OCI-LY7 (cell line): Measurements from ENCODE around the gene ACOX1. TPM values are rescaled to one million over a fixed set of nuclear protein-coding genes. Genes with fewer than 3 reads are reported as not detected.

Experiments used
- BruUV-seq: library from RNA; stranded (reverse); fragments of 400-500 nt; replicated peaks from 2 replicates; lab custom pipeline; 2021; lab: Mats Ljungman, UMichigan
- CTCF ChIA-PET: fragments of 300-600 bp; sonication (Branson Sonifier 250); formaldehyde crosslinking; loops from one replicate; lab custom pipeline; 2022; ENCODE audit warnings: antibody characterized with exemption; ENCODE audit not compliant: unreplicated experiment; lab: Charles Lee
- POLR2A ChIA-PET: fragments of 300-600 bp; sonication (Branson Sonifier 250); formaldehyde crosslinking; loops from one replicate; lab custom pipeline; 2022; ENCODE audit warnings: antibody characterized with exemption; lab: Charles Lee
- DNase-seq: peaks from one replicate; pipeline ENCODE4 v3.0.0-alpha.2; 2015; ENCODE audit warnings: low spot score
- H2AFZ ChIP-seq: fragments of 200-600 bp; sonication (generic), shearing (Covaris generic); 2 replicates; pipeline ENCODE4 v1.6.1; 2014; ENCODE audit warnings: mild to moderate bottlenecking, antibody characterized with exemption, low read length, moderate library complexity
- H3K27ac ChIP-seq: fragments of 200-600 bp; sonication (generic); 2 replicates; pipeline ENCODE4 v1.5.1; 2014; ENCODE audit warnings: mixed run types, low read depth, mild to moderate bottlenecking, moderate library complexity, low read length, inconsistent platforms; ENCODE audit not compliant: poor library complexity, severe bottlenecking
- H3K36me3 ChIP-seq: fragments of 200-600 bp; sonication (generic); 2 replicates; pipeline ENCODE4 v1.6.1; 2014; ENCODE audit warnings: mild to moderate bottlenecking, antibody characterized with exemption, low read length, moderate library complexity, mixed read lengths; ENCODE audit not compliant: insufficient read depth
- H3K4me1 ChIP-seq: fragments of 200-600 bp; sonication (generic); 2 replicates; pipeline ENCODE4 v1.5.1; 2014; ENCODE audit warnings: mild to moderate bottlenecking, low read length; ENCODE audit not compliant: insufficient read depth, poor library complexity, severe bottlenecking
- H3K4me2 ChIP-seq: fragments of 200-600 bp; sonication (generic); 2 replicates; pipeline ENCODE4 v1.6.1; 2014; ENCODE audit warnings: mild to moderate bottlenecking, low read length
- H3K4me3 ChIP-seq: fragments of 200-600 bp; sonication (generic); 2 replicates; pipeline ENCODE4 v1.5.1; 2014; ENCODE audit warnings: mild to moderate bottlenecking, low read depth, low read length; ENCODE audit not compliant: poor library complexity, severe bottlenecking
- H3K79me2 ChIP-seq: fragments of 200-600 bp; sonication (generic); 2 replicates; pipeline ENCODE4 v1.6.1; 2016; ENCODE audit warnings: low read depth, mild to moderate bottlenecking, low read length, moderate library complexity, mixed read lengths; ENCODE audit not compliant: insufficient read depth
- H3K9me2 ChIP-seq: fragments of 200-600 bp; sonication (generic); 2 replicates; pipeline ENCODE4 v1.6.1; 2016; ENCODE audit warnings: mild to moderate bottlenecking, low read length, mixed read lengths; ENCODE audit not compliant: insufficient read depth
- H3K9me3 ChIP-seq: fragments of 200-600 bp; sonication (generic); 2 replicates; pipeline ENCODE4 v1.6.1; 2014; ENCODE audit warnings: mild to moderate bottlenecking, mixed run types, low read length, mixed read lengths
- H4K20me1 ChIP-seq: fragments of 200-600 bp; sonication (generic); 2 replicates; pipeline ENCODE4 v1.6.1; 2014; ENCODE audit warnings: mild to moderate bottlenecking, antibody characterized with exemption, low read length, moderate library complexity, mixed read lengths; ENCODE audit not compliant: insufficient read depth
- EZH2phosphoT487 ChIP-seq: fragments of 200-600 bp; sonication (generic); IDR thresholded peaks from 2 replicates; pipeline ENCODE4 v1.6.1; 2018; ENCODE audit warnings: low read depth, borderline replicate concordance, mild to moderate bottlenecking, mixed run types, antibody characterized with exemption, low read length, moderate library complexity, mixed read lengths
- intact Hi-C: fragments of 100-400 bp; cut with micrococcal nuclease; formaldehyde crosslinking; loops from one replicate; pipeline ENCODE4 v1.10.0; 2022; ENCODE audit not compliant: unreplicated experiment
- total RNA-seq, 2 experiments: library from RNA; depleted of rRNA in 1 of 2; stranded (reverse); fragments of >200 nt in 1 of 2; shearing (Covaris generic) in 1 of 2; gene quantifications; 2 replicates each; pipeline ENCODE4 v1.2.3, GENCODE V29; 2014 to 2022
- TF ChIP-seq, protein P1 (sequence below): fragments of 200-600 bp; sonication (generic); conservative IDR thresholded peaks from 2 replicates; pipeline ENCODE4 v1.5.1; 2014; ENCODE audit warnings: mild to moderate bottlenecking, antibody characterized with exemption, low read length, moderate library complexity, mixed read lengths

Gene ACOX1
- total RNA-seq, 2 experiments from 2014 or later: 22.6 to 34.6 TPM

DNA sequence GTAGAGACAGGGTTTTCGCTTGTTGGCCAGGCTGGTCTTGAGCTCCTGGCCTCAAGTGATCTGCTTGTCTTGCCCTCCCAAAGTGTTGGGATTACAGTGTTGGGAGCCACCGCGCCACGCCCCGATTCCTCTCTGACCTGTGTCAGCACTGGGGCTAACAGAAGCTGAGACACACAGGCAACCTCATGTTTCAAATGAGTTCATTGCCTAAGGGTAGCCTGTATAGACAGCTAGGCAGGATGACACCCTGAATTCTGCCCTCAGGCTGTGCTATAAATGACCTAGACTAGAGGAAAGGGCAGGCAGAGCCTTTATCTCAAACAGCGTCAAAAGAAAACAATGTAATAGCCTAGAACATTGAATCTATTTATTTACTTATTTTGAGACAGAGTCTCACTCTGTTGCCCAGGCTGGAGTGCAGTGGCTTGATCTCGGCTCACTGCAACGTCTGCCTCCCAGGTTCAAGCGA, 19.4 kb upstream of the ACOX1 start:
- no peak for DNase-seq
- peaks cover 16% of the 10 kb centered on the region for H3K36me3 ChIP-seq
- no peaks in the 10 kb centered on the region for H4K20me1 ChIP-seq
- no peak overlapping the region for H3K4me2 ChIP-seq
- H3K27ac ChIP-seq: no peak overlapping the region
- intact Hi-C loops: no loop called here
- no peaks in the 10 kb centered on the region for H3K9me3 ChIP-seq
- peaks cover 19% of the 10 kb centered on the region for H3K4me1 ChIP-seq
- ChIA-PET CTCF (interaction anchor here (0.6 to 1.4 kb wide), 4 partner anchors 17 to 365 kb away, joined by 3 to 4 read pairs (median 3); partner anchors contain the start of gene SMIM5), POLR2A (interaction anchor here (0.5 to 1.5 kb wide), 3 partner anchors 21 to 455 kb away, joined by 3 to 7 read pairs (median 3); no protein-coding TSS in a partner anchor)
- H3K9me2 ChIP-seq: no peaks in the 10 kb centered on the region
- TF ChIP-seq EZH2phosphoT487: no peak
- TF ChIP-seq, protein P1, sequence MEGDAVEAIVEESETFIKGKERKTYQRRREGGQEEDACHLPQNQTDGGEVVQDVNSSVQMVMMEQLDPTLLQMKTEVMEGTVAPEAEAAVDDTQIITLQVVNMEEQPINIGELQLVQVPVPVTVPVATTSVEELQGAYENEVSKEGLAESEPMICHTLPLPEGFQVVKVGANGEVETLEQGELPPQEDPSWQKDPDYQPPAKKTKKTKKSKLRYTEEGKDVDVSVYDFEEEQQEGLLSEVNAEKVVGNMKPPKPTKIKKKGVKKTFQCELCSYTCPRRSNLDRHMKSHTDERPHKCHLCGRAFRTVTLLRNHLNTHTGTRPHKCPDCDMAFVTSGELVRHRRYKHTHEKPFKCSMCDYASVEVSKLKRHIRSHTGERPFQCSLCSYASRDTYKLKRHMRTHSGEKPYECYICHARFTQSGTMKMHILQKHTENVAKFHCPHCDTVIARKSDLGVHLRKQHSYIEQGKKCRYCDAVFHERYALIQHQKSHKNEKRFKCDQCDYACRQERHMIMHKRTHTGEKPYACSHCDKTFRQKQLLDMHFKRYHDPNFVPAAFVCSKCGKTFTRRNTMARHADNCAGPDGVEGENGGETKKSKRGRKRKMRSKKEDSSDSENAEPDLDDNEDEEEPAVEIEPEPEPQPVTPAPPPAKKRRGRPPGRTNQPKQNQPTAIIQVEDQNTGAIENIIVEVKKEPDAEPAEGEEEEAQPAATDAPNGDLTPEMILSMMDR: no peak
- H3K79me2 ChIP-seq: no peaks in the 10 kb centered on the region
- H2AFZ ChIP-seq: no peak overlapping the region
- no TSS peak for BruUV-seq
- no peak overlapping the region for H3K4me3 ChIP-seq

DNA sequence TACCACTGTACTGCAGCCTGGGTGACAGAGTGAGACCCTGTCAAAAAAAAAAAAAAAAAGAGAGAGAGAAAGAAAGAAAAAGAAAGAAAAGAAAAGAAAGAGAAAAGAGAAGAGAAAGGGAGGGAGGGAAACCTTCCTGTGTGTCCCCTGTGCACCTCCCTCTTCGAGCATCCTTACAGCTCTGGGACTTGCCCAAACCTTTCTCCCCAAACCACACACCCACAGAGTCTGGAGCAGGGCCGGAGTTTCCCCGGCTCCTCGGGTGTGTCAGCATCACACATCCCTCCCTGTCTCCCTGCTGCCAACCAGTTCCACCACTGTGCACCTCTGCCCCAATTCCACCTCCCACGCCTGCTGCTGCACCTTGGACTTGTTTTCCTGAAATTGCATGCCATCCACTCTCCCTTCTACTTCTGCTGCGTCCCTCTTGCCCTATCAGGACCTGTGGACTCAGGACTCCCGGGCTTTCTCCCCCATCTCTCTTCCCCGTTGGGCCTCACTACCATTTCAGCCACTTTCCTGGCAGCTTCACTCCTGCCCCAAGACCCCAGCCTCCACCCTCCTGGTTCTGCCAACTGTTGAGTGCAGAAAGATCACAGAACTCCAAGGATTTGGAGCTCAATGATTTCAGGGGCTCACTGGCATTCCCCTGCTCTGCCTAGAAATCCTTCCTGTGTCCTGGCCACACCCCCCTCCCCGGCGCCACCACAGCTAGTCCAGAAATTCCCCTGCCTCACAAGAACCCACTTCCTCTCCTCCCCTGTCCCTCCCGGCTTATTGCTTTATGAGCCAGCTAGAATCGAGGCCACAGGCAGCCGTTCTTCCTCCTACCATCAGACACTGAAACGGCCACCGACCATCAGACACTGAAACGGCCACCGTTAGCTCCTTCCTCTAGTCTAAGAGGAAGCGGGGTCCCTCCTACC, 18.0 kb upstream of the ACOX1 start:
- Histone ChIP-seq H4K20me1 (no peaks in the 10 kb centered on the region), H2AFZ (peak overlapping the region; percentile 6; the same call in 1 of the 2 replicates), H3K4me3 (no peak overlapping the region), H3K27ac (no peak overlapping the region), H3K36me3 (peaks cover 25% of the 10 kb centered on the region), H3K4me2 (peak overlapping the region; percentile 34), H3K4me1 (peaks cover 23% of the 10 kb centered on the region), H3K9me3 (no peaks in the 10 kb centered on the region), H3K9me2 (no peaks in the 10 kb centered on the region), H3K79me2 (no peaks in the 10 kb centered on the region)
- no TSS peak for BruUV-seq
- ChIA-PET POLR2A (interaction anchor here (0.6 to 1.5 kb wide), 9 partner anchors 12 to 537 kb away, joined by 3 to 6 read pairs (median 3); no protein-coding TSS in a partner anchor), CTCF (interaction anchor here (0.6 to 1.8 kb wide), 5 partner anchors 15 to 121 kb away, joined by 3 to 8 read pairs (median 3); no protein-coding TSS in a partner anchor)
- peak; percentile 32 for DNase-seq
- no peak for TF ChIP-seq EZH2phosphoT487
- TF ChIP-seq, protein P1: no peak
- intact Hi-C loops: no loop called here
